Breast epithelium (tissue), 3 donors: ENCODE data around the gene CPEB2.

ENCODE experiments used
- POLR2A ChIP-seq: fragments of 450-650 bp; IDR thresholded peaks from one replicate; pipeline ENCODE4 v1.6.1; 2016; ENCODE audit warnings: antibody characterized with exemption, mild to moderate bottlenecking, moderate library complexity
- TF ChIP-seq, protein P1 (sequence below), 3 donors: fragments of 450-650 bp; IDR thresholded peaks; one replicate each; pipeline ENCODE4 v1.5.1; 2016 to 2017; ENCODE audit warnings: antibody characterized with exemption in 3 of 3, mild to moderate bottlenecking in 3 of 3, moderate library complexity in 3 of 3

DNA sequence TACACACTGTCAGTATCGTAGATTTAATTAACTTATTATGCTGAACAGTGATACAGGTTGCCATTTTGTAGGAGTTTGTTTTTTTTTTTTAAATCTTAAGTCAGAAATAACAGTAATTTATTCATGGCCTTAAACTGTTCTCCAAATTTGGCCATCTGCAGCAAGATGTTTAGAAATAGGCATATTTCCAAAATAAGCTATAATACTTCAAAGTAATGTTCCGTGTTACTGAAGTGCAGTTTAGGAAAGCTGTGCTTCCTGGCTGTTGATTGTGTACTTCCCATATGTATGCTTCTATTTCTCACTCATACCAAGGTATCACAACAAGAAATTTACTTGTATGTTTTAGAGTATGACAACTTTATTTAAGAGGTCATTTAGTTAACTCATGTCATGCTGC lies 28.9 kb downstream of the CPEB2 start:
- TF ChIP-seq, protein P1, sequence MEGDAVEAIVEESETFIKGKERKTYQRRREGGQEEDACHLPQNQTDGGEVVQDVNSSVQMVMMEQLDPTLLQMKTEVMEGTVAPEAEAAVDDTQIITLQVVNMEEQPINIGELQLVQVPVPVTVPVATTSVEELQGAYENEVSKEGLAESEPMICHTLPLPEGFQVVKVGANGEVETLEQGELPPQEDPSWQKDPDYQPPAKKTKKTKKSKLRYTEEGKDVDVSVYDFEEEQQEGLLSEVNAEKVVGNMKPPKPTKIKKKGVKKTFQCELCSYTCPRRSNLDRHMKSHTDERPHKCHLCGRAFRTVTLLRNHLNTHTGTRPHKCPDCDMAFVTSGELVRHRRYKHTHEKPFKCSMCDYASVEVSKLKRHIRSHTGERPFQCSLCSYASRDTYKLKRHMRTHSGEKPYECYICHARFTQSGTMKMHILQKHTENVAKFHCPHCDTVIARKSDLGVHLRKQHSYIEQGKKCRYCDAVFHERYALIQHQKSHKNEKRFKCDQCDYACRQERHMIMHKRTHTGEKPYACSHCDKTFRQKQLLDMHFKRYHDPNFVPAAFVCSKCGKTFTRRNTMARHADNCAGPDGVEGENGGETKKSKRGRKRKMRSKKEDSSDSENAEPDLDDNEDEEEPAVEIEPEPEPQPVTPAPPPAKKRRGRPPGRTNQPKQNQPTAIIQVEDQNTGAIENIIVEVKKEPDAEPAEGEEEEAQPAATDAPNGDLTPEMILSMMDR (IDR thresholded peaks at IDR 0.05) = no peak
- TF ChIP-seq POLR2A = no peak
